CD4-positive, alpha-beta T cell treated with Interleukin-17A for 4 hours (primary cell): ENCODE data around the gene RBFOX1.

Source experiments
- DNase-seq: peaks from one replicate; pipeline ENCODE4 v3.0.0-alpha.2; 2020; ENCODE audit warnings: mixed read lengths

Gene RBFOX1

GRCh38 chr16:7332611-7333010 is at the start of gene RBFOX1:
TSS of gene RBFOX1 (plus strand) at chr16:7332845.
- no peak for DNase-seq

DNA sequence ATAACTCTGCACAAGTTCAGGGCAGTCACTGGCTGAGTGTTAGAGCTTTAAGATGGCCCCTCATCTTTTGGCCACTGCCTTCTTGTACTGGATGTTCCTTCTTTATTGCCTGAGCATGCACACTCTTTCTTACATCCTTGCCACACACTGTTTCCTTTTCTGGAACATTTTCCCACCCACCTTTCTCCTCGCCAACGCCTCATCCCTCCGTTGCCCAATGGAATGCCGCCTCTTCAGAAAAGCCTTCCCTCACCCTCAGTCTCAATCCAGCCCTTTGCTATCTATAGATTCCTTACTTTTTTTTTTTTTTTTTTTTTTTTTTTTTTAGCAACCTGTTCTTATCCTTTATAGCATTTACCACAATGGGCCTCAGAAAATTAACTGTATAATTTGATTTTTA is 47.9 kb upstream of the RBFOX1 start:
- DNase-seq, result no peak

DNA sequence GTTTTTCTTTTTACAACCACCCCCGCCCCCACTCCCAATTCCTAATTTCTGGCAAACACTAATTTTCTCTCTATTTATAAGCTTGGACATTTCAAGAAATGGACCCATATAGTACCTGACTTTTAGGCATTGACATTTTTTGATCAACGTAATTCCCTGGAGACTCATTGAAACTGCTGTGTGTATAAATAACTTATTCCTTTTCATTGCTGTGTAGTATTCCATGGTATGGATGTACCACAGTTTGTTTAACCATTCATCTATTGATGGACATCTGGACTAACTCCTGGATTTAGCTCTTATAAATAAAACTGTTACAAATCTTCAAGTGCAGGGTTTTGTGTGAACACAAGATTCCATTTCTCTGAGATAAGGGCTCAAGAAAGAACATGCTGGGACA is 47.1 kb upstream of the RBFOX1 start:
- DNase-seq, result no peak

DNA sequence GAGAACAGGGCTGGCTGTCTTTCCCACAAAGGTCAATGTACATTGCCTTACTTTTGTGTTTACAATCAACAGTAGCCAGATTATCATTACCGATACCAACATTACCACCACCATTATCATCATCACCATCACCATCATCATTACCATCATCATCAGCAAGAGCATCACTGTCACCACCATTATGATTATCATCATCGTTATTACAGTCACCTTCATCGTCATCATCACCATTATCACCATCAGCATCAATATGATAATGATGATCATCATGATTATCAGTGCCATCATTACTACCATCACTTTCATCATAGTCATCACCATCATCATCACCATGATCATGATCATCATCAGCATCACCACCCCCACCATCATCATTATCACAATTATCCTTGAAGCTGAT is 43.3 kb upstream of the RBFOX1 start:
- DNase-seq, result no peak

- no peak for DNase-seq
These were observed 42.0 kb upstream of the RBFOX1 start for GRCh38 chr16:7290682-7291081.

GRCh38 chr16:7294020-7294419 is 38.6 kb upstream of the RBFOX1 start:
- no peak for DNase-seq

GRCh38 chr16:7303052-7303610 is 29.5 kb upstream of the RBFOX1 start:
- no peak for DNase-seq

GRCh38 chr16:7303660-7304200 is 28.9 kb upstream of the RBFOX1 start:
- no peak for DNase-seq

DNA sequence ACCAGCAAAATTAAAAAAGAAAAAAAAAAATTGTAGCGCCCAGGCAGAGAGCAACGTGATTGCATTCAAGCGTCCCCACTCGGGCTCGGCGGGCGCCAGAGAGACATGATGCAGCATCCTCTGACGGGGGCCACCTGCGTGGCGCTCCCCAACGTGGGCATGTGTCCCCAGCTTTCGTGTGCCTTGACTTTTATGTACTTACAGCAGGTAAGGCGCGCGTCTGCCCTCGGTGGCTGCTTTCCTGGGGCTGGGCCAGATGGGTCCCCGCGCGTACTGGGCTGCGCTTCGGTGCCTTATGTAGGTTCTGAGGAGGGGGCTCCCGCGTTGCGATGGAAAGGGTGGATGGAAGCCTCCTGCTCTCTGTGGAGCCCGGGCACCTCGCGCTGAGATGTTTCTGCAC is 28.4 kb upstream of the RBFOX1 start:
- no peak for DNase-seq

DNA sequence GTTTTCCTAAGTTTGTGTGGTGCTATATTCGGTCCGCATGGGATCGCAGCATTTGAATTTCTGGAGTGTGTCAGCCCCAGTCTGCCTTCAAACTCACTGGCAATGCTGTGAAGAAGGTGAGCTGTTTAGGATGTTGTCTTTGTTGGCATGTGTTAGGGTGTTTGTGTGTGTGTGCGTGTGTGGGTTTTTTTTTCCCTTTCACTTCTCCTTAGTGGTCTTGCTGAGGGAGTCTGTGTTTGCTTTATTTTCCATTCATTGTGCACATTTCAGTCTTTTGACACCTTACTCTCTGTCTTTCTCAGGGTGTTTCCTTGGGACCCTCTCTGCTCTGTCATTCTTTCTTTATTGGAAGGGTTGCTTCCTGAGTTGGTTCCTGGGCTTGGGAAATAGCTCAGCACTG is 27.7 kb upstream of the RBFOX1 start:
- DNase-seq, result no peak

GRCh38 chr16:7313170-7313569 is 19.5 kb upstream of the RBFOX1 start:
- no peak for DNase-seq

GRCh38 chr16:7314163-7314562 is 18.5 kb upstream of the RBFOX1 start:
- no peak for DNase-seq

DNA sequence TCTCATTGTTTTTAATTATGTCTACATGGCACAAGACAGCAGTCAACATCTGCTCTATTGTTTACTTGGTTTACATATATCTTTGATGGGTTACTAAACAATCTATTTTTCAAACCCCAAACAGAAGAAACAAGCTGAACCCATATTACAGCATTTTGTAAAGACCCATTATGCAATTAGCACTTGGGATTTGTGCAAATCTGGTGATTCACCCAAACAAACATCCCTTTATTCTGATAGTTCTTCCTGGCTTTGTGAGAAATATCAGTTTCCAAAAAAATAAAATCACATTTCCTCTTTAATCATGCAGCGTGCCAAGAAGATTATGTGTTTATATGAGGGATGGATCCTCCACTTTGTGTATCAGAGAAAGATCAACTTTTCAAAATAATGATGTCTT is 16.8 kb upstream of the RBFOX1 start:
- DNase-seq, result no peak

DNA sequence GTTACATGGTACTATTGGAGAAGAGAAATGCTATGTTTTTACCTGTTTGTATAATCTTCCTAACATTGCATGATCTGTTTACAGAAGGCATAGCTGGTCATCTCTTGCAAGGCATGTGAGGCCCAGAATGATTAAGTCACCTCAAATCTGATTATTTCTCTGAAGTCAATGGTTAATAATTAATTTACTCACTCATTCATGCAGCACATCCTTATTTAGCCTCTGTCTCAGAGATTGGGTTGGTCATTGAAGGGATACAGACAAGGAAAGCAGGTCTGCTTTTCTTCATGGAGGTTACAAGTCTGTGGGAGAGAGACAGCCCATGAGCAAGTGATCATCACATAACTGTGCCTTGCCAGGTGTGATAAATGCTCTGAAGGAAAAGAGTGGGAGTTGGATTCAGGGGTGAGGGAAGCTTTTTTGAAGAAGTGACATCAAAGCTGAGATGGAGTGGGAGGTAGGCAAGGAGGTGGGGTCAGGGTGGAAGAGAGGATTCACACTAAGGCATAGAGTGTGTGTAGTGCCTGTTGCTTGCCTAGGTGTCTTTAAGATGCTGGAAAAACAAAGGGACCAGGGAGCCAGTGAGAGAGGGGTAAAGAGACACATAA is 16.3 kb upstream of the RBFOX1 start:
- no peak for DNase-seq

DNA sequence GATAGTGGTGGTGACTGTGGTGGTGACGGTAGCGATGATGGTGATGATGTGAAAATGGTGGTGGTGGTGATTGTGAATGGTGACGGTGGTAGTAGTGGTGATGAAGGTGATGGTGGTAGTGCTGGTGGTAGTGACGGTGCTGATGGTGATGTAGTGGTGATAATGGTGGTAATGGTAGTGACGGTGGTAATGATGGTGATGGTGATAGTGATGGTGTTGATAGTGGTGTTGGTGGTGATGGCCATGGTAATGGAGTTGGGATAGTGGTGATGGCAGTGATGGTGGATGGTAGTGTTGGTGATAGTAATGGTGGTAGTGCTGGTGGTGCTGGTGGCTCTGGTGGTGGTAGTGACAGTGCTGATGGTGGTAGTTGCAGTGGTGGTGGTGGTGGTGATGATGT is 14.7 kb upstream of the RBFOX1 start:
- no peak for DNase-seq

GRCh38 chr16:7318686-7319085 is 14.0 kb upstream of the RBFOX1 start:
- no peak for DNase-seq

- no peak for DNase-seq
These were observed 13.1 kb upstream of the RBFOX1 start for GRCh38 chr16:7319514-7319913.

GRCh38 chr16:7321661-7322060 is 11.0 kb upstream of the RBFOX1 start:
- DNase-seq, result no peak

DNA sequence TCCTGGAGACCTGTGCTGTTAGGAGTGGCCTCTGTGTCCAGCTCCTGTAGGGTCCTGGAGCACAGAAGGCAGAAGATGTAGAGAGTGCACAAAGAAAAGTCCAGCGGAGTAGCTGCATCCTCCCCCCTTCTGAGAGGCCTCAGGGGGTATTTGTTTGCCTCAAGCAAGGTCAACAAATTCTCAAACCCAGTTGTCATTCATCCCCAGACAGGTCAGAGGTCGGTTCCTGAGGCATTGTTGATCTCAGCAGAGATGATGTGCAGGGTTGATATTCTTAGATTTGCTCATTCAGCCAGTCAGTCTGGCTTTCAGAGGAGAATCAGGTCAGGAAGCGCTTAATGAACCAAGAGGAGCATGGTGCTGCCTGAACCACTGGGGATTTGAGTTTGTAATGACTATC is 8.3 kb upstream of the RBFOX1 start:
- DNase-seq, result no peak

DNA sequence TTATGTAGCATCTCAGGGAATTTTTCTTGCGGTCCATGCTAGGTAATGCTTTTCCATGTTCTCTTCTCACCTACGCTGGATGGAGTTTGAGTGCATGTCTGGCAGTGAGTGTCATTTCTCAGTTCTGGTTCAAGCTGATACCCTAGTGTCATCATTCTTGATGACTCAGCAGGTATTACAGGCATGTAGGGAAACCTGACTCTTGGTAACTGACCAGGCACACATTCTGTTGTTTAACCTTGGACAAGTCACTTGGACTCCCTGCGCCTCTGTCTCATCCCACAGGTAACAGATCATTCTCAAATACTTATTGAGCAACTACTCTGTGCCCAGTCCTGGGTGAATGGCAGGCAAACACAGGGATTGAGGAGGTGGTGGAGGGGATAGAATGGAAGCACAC is 6.8 kb upstream of the RBFOX1 start:
- DNase-seq, result no peak

GRCh38 chr16:7330709-7331108 is 1.9 kb upstream of the RBFOX1 start:
- DNase-seq, result no peak

DNA sequence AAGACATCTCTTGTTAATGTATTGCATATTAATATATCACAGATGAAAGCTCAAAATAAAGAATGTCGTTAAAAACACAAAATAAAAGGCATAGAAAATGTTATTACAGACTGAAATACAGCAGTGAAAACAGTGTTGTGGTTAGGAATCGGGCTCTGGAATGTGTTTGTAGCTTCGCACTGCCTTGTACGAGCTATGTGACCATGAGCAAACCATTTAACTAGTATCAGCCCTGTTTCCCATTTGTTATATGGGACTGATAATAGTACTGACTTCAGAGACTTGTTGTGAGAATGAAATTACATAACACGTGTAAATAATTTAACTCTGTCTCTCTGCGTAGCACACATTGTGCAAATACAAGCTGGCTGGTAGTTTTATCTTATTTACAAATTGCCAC is 648 bp upstream of the RBFOX1 start:
- DNase-seq, result no peak

DNA sequence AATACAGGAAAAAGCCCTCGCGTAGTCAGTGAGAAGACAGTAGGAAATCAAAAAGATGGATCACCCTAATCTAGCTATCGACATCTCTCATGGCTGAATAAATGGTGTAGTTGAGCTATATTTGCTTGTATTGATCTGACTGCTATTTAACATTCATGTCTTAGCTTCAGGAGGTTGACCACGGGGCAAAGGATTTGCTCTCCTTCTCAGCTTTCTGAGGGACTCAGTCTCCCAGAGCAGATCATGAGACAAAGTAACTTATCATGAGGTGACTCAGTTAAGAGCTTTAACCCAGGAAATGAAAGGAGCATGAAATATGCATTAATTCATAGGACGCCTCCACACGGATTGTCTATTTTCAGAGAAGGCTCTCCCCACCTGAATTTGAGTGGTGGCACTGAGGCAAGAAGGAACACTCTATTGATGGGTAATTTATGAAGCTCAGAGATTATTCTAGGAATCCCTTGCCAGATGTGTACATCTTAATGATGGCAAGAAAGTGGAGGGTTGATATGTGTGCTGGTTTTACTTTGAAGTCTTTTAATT is 608 bp downstream of the RBFOX1 start:
- no peak for DNase-seq

GRCh38 chr16:7334801-7335560 is 2.3 kb downstream of the RBFOX1 start:
- no peak for DNase-seq
